ENCODE results near the gene PLXNC1. TPM values are rescaled to one million over a fixed set of nuclear protein-coding genes. Genes with fewer than 3 reads are reported as not detected.

The PLXNC1 gene
- polyA plus RNA-seq, 1 of the 3 experiments (the other 2 are of a cell fraction) = 0.23 TPM

DNA sequence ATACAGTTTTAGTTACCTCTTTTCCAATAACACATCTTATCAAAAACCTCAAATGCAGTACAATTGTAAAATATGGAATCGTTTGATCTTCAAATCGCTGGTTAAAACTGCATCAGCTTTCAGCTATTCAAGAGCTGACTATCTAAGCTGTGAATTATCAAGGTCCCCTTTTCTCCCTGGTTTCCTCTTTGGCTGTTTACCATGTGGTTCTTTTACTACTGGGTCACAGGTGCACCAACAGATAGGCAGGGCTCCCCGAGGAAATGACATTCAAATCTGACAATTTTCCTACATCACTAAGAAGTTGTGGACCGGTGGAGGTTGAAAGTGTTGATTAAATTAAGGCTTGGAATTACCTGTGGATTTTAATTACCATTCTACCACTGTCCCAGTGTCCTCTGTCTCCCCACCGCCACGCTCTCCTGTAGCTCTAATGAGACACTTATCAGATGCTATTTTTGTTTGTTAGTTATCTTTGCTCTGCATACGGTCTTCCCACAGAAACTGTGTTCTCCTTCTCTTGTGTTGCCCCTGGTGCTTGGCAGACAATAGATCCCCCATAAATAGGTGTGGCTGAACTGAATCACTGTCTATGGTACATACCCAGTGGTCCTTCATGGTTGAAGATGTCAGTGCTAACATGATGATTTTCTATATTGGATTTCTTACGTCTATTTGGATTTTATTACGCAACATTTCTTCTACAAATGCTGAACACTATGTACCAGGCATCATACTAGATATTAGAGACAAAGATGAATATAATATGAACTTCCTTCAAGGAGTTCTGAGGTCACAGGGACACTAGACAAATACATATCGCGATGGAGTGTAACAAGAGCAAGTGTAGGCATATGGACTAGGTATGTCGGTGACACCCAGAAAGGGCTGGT is 20.9 kb upstream of the PLXNC1 start:
- H2AFZ ChIP-seq (ENCODE audit: low read depth) = no peak overlapping the region
- H3K9me2 ChIP-seq = no peaks in the 10 kb centered on the region
- H3K27me3 ChIP-seq (ENCODE audit: insufficient read depth) = peaks cover 22% of the 10 kb centered on the region; the same call in 1 of the 2 replicates
- H3K36me3 ChIP-seq (replicated peaks in 1 of 2; ENCODE audit: control insufficient read depth in 1 of 2, insufficient read depth in 2 of 2, low read length in 1 of 2) = no peaks in the 10 kb centered on the region
- no peak overlapping the region for H3K9ac ChIP-seq
- H3K27ac ChIP-seq (ENCODE audit: low read depth in 2 of 2, low read length in 1 of 2) = no peak overlapping the region
- CTCF ChIA-PET = interaction anchor here (1.0 to 1.7 kb wide), 2 partner anchors 18 to 25 kb away, joined by 3 to 6 read pairs; no protein-coding TSS in a partner anchor
- no peaks in the 10 kb centered on the region for H4K20me1 ChIP-seq (ENCODE audit: insufficient read depth)
- no peak for TF ChIP-seq RXRA (IDR thresholded peaks at IDR 0.05; ENCODE audit: borderline replicate concordance, low read depth)
- TF ChIP-seq, protein P1, sequence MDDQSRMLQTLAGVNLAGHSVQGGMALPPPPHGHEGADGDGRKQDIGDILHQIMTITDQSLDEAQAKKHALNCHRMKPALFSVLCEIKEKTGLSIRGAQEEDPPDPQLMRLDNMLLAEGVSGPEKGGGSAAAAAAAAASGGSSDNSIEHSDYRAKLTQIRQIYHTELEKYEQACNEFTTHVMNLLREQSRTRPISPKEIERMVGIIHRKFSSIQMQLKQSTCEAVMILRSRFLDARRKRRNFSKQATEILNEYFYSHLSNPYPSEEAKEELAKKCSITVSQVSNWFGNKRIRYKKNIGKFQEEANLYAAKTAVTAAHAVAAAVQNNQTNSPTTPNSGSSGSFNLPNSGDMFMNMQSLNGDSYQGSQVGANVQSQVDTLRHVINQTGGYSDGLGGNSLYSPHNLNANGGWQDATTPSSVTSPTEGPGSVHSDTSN (IDR thresholded peaks at IDR 0.05) = no peak
- TF ChIP-seq NRF1 (IDR thresholded peaks at IDR 0.05; ENCODE audit: low read depth, low read length) = no peak
- no peak for TF ChIP-seq POLR2AphosphoS5 (IDR thresholded peaks at IDR 0.05; ENCODE audit: low read depth, low read length)
- no peak for TF ChIP-seq TEAD4 (IDR thresholded peaks at IDR 0.05; ENCODE audit: borderline replicate concordance, insufficient read depth)
- no peak for TF ChIP-seq MXI1 (IDR thresholded peaks at IDR 0.05; ENCODE audit: low read depth, low read length)
- TF ChIP-seq TCF12 (IDR thresholded peaks at IDR 0.05) = no peak
- TF ChIP-seq JUND (IDR thresholded peaks at IDR 0.05) = no peak
- TF ChIP-seq USF1 (IDR thresholded peaks at IDR 0.05; ENCODE audit: borderline replicate concordance, low read depth) = no peak
- TF ChIP-seq RCOR1 (IDR thresholded peaks at IDR 0.05; ENCODE audit: low read length) = no peak
- POLR2A ChIA-PET = no interaction called here
- no peak for DNase-seq
- no peak overlapping the region for H3K4me3 ChIP-seq (ENCODE audit: low read depth in 2 of 2, low read length in 1 of 2)
- no peaks in the 10 kb centered on the region for H3K4me1 ChIP-seq (ENCODE audit: control insufficient read depth in 1 of 2, insufficient read depth in 2 of 2, low read depth in 1 of 2, low read length in 1 of 2)
- no peaks in the 10 kb centered on the region for H3F3A ChIP-seq (replicated peaks; ENCODE audit: insufficient read depth)
- H3K9me3 ChIP-seq = no peaks in the 10 kb centered on the region
- H3K4me2 ChIP-seq = no peak overlapping the region
- H3K79me2 ChIP-seq (ENCODE audit: insufficient read depth) = no peaks in the 10 kb centered on the region
- WGBS (ENCODE audit: low lambda C conversion rate) = 64% methylated on average over 12 of the region's 12 CpGs

GRCh38 chr12:94128280-94128679 is 20.1 kb upstream of the PLXNC1 start:
- H3F3A ChIP-seq (replicated peaks; ENCODE audit: insufficient read depth) = no peaks in the 10 kb centered on the region
- 63% methylated on average over 4 of the region's 4 CpGs for WGBS (ENCODE audit: low lambda C conversion rate)
- H3K27ac ChIP-seq (ENCODE audit: low read depth in 2 of 2, low read length in 1 of 2) = no peak overlapping the region
- no peaks in the 10 kb centered on the region for H3K79me2 ChIP-seq (ENCODE audit: insufficient read depth)
- no peaks in the 10 kb centered on the region for H3K4me1 ChIP-seq (ENCODE audit: control insufficient read depth in 1 of 2, insufficient read depth in 2 of 2, low read depth in 1 of 2, low read length in 1 of 2)
- H3K9ac ChIP-seq = no peak overlapping the region
- H4K20me1 ChIP-seq (ENCODE audit: insufficient read depth) = no peaks in the 10 kb centered on the region
- no peak overlapping the region for H3K4me3 ChIP-seq (ENCODE audit: low read depth in 2 of 2, low read length in 1 of 2)
- DNase-seq = no peak
- no peak overlapping the region for H3K4me2 ChIP-seq
- peaks cover 22% of the 10 kb centered on the region; the same call in 1 of the 2 replicates for H3K27me3 ChIP-seq (ENCODE audit: insufficient read depth)
- no peaks in the 10 kb centered on the region for H3K9me2 ChIP-seq
- no peaks in the 10 kb centered on the region for H3K9me3 ChIP-seq
- H2AFZ ChIP-seq (ENCODE audit: low read depth) = no peak overlapping the region
- ChIA-PET POLR2A (no interaction called here), CTCF (interaction anchor here (1.1 to 1.7 kb wide), 2 partner anchors 14 to 306 kb away, joined by 4 to 5 read pairs; no protein-coding TSS in a partner anchor)
- no peaks in the 10 kb centered on the region for H3K36me3 ChIP-seq (replicated peaks in 1 of 2; ENCODE audit: control insufficient read depth in 1 of 2, insufficient read depth in 2 of 2, low read length in 1 of 2)
- TF ChIP-seq USF2 (IDR thresholded peaks at IDR 0.05; ENCODE audit: borderline replicate concordance, low read depth, low read length) (no peak), EP300 (IDR thresholded peaks at IDR 0.05; ENCODE audit: borderline replicate concordance in 1 of 2, low read depth in 1 of 2, low read length in 1 of 2) (no peak), RAD21 (IDR thresholded peaks at IDR 0.05; ENCODE audit: low read length) (no peak), FOSL2 (IDR thresholded peaks at IDR 0.05; ENCODE audit: borderline replicate concordance, low read depth) (no peak), JUND (IDR thresholded peaks at IDR 0.05) (no peak), ZBTB33 (IDR thresholded peaks at IDR 0.05; ENCODE audit: borderline replicate concordance, low read depth) (no peak), TAF1 (IDR thresholded peaks at IDR 0.05; ENCODE audit: borderline replicate concordance, low read depth, low read length) (no peak), TCF12 (IDR thresholded peaks at IDR 0.05) (no peak), RFX5 (IDR thresholded peaks at IDR 0.05; ENCODE audit: low read length) (no peak), FOXM1 (IDR thresholded peaks at IDR 0.05; ENCODE audit: low read depth) (no peak), NFIC (IDR thresholded peaks at IDR 0.05; ENCODE audit: borderline replicate concordance) (no peak), YY1 (IDR thresholded peaks at IDR 0.05; ENCODE audit: low read depth) (no peak)
- TF ChIP-seq, protein P2, sequence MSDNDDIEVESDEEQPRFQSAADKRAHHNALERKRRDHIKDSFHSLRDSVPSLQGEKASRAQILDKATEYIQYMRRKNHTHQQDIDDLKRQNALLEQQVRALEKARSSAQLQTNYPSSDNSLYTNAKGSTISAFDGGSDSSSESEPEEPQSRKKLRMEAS (IDR thresholded peaks at IDR 0.05; ENCODE audit: low read depth) = no peak
- TF ChIP-seq, protein P3, sequence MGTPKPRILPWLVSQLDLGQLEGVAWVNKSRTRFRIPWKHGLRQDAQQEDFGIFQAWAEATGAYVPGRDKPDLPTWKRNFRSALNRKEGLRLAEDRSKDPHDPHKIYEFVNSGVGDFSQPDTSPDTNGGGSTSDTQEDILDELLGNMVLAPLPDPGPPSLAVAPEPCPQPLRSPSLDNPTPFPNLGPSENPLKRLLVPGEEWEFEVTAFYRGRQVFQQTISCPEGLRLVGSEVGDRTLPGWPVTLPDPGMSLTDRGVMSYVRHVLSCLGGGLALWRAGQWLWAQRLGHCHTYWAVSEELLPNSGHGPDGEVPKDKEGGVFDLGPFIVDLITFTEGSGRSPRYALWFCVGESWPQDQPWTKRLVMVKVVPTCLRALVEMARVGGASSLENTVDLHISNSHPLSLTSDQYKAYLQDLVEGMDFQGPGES (IDR thresholded peaks at IDR 0.05; ENCODE audit: low read depth, low read length) = no peak

Data from SK-N-SH (cell line).